CD14-positive monocyte (primary cell): ENCODE results near the gene NAA40. TPM values are rescaled to one million over a fixed set of nuclear protein-coding genes. Genes with fewer than 3 reads are reported as not detected.

Source experiments
- DNase-seq, 3 donors: peaks; one replicate each; pipeline ENCODE4 v3.0.0-alpha.2; 2011 to 2022
- H2AFZ ChIP-seq: 2 replicates; pipeline ENCODE4 v1.6.0; 2012; ENCODE audit warnings: mild to moderate bottlenecking, low read depth, low read length, inconsistent platforms; ENCODE audit not compliant: insufficient read depth, poor library complexity, severe bottlenecking
- H3K27ac ChIP-seq, 2 donors: 1 replicate in 1 of 2; 2 replicates in 1 of 2; pipeline ENCODE4 v1.5.1; 2012 to 2013; ENCODE audit warnings: low read length in 2 of 2, control low read depth in 1 of 2, inconsistent platforms in 1 of 2, low read depth in 1 of 2, mild to moderate bottlenecking in 1 of 2
- H3K27me3 ChIP-seq, 2 donors: one replicate each; pipeline versions ENCODE4 v1.6.0 to v1.6.1; 2011 to 2013; ENCODE audit warnings: low read length in 2 of 2; ENCODE audit not compliant: control insufficient read depth in 2 of 2, insufficient read depth in 2 of 2
- H3K36me3 ChIP-seq, 2 donors: replicated peaks in 1 of 2; 1 replicate in 1 of 2; 2 replicates in 1 of 2; pipeline versions ENCODE4 v1.5.1 to v1.6.1; 2012 to 2013; ENCODE audit warnings: low read length in 2 of 2, control low read depth in 1 of 2, inconsistent platforms in 1 of 2, mild to moderate bottlenecking in 1 of 2; ENCODE audit not compliant: insufficient read depth in 2 of 2, control insufficient read depth in 1 of 2
- H3K4me1 ChIP-seq, 2 donors: 1 replicate in 1 of 2; 2 replicates in 1 of 2; pipeline versions ENCODE4 v1.5.1 to v1.6.1; 2012 to 2013; ENCODE audit warnings: low read length in 2 of 2, control low read depth in 1 of 2, inconsistent platforms in 1 of 2, mild to moderate bottlenecking in 1 of 2, moderate library complexity in 1 of 2; ENCODE audit not compliant: insufficient read depth in 2 of 2, control insufficient read depth in 1 of 2
- H3K4me2 ChIP-seq: replicated peaks from 2 replicates; pipeline ENCODE3; 2012; ENCODE audit warnings: low read length, moderate library complexity, mild to moderate bottlenecking; ENCODE audit not compliant: poor library complexity, severe bottlenecking; ENCODE audit errors: extremely low read depth
- H3K4me3 ChIP-seq, 3 experiments: fragments of 200-600 bp in 1 of 3; sonication (generic) in 1 of 3; replicated peaks in 1 of 3; 1 replicate in 2 of 3; 2 replicates in 1 of 3; pipeline ENCODE4 v1.5.1; 2011 to 2013; ENCODE audit warnings: low read length in 3 of 3, mild to moderate bottlenecking in 3 of 3, control low read depth in 2 of 3, low read depth in 2 of 3, inconsistent platforms in 1 of 3, moderate library complexity in 1 of 3
- H3K79me2 ChIP-seq: 2 replicates; pipeline ENCODE4 v1.6.0; 2012; ENCODE audit warnings: mild to moderate bottlenecking, control low read depth, inconsistent platforms, low read length, moderate library complexity; ENCODE audit not compliant: insufficient read depth
- H3K9ac ChIP-seq: 2 replicates; pipeline ENCODE4 v1.6.0; 2017; ENCODE audit warnings: low read length, mild to moderate bottlenecking; ENCODE audit not compliant: insufficient read depth, poor library complexity, severe bottlenecking
- H3K9me3 ChIP-seq, 2 donors: replicated peaks in 1 of 2; 1 replicate in 1 of 2; 2 replicates in 1 of 2; pipeline versions ENCODE4 v1.5.1 to v1.6.1; 2012 to 2013; ENCODE audit warnings: low read length in 2 of 2, control low read depth in 1 of 2; ENCODE audit not compliant: control insufficient read depth in 1 of 2, insufficient read depth in 1 of 2
- H4K20me1 ChIP-seq: 2 replicates; pipeline ENCODE4 v1.6.0; 2012; ENCODE audit warnings: mild to moderate bottlenecking, low read length, control low read depth, moderate library complexity; ENCODE audit not compliant: insufficient read depth
- H3K27ac Mint-ChIP-seq, 7 donors: one replicate each; pipeline ENCODE4 v1.8.0; 2020; ENCODE audit warnings: mild to moderate bottlenecking in 7 of 7, mixed read lengths in 7 of 7, moderate library complexity in 6 of 7, inconsistent platforms in 2 of 7
- H3K27me3 Mint-ChIP-seq, 3 donors: one replicate each; pipeline ENCODE4 v1.8.0; 2021 to 2022; ENCODE audit warnings: low read depth in 3 of 3, mild to moderate bottlenecking in 3 of 3, mixed read lengths in 3 of 3, moderate library complexity in 3 of 3, inconsistent platforms in 1 of 3
- H3K36me3 Mint-ChIP-seq, 2 donors: one replicate each; pipeline ENCODE4 v1.8.0; 2020; ENCODE audit warnings: mixed read lengths in 2 of 2, inconsistent platforms in 1 of 2, mild to moderate bottlenecking in 1 of 2
- H3K4me1 Mint-ChIP-seq: one replicate; pipeline ENCODE4 v1.8.0; 2020; ENCODE audit warnings: mild to moderate bottlenecking, mixed read lengths
- H3K4me3 Mint-ChIP-seq, 2 donors: one replicate each; pipeline ENCODE4 v1.8.0; 2020; ENCODE audit warnings: mild to moderate bottlenecking in 2 of 2, mixed read lengths in 2 of 2, moderate library complexity in 1 of 2
- H3K9me3 Mint-ChIP-seq, 7 donors: one replicate each; pipeline ENCODE4 v1.8.0; 2020 to 2022; ENCODE audit warnings: mixed read lengths in 7 of 7, mild to moderate bottlenecking in 6 of 7, moderate library complexity in 6 of 7, inconsistent platforms in 2 of 7
- CTCF ChIP-seq: fragments of 200-600 bp; IDR thresholded peaks from one replicate; pipeline ENCODE4 v1.8.0; 2022; ENCODE audit warnings: antibody characterized with exemption, mild to moderate bottlenecking
- WGBS: methylation state at CpG from one replicate; pipeline ENCODE4 v1.1.5; 2013; ENCODE audit warnings: missing lambda C conversion rate; ENCODE audit not compliant: insufficient coverage; 5-methylcytosine and 5-hydroxymethylcytosine counted together
- intact Hi-C, 2 donors: fragments of 100-400 bp; cut with micrococcal nuclease; formaldehyde crosslinking; loops; one replicate each; pipeline versions ENCODE4 v1.15.0 to v1.15.1; 2023
- polyA plus RNA-seq, 3 donors: library from polyadenylated mRNA; depleted of rRNA in 1 of 3; unstranded in 2 of 3; stranded (reverse) in 1 of 3; fragments of 300-500 nt in 2 of 3; fragments of >200 nt in 1 of 3; fragmentation: Illumina TruSeq in 2 of 3; gene quantifications; 1 replicate in 2 of 3; 2 replicates in 1 of 3; pipeline ENCODE4 v1.2.3, GENCODE V29; 2012 to 2021

The NAA40 gene
- polyA plus RNA-seq, 3 donors: 1.5 to 14.5 (median 1.6) TPM

DNA sequence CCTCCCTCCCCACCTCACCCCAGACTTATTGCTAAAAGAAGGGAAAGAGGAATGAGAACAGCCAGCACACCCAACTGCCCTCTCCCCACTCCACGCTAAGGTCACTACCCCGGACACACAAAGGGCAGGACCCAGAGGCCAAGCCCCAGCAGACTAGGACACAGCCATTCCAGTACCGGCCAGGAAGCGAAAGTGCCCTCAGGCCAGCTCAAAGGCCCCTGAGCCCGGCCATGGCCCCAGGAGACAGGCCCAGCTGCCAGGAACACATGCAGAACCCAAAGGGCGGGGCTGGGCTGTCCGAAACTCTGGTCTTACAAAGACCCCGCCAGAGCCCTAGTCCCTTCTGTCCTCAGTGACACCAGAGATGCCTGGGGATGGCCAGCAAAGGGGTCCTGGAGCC lies 27.4 kb upstream of the NAA40 start:
- Histone ChIP-seq H2AFZ (no peak overlapping the region), H3K4me2 (no peak overlapping the region), H3K9me3 (no peaks in the 10 kb centered on the region), H3K27ac (no peak overlapping the region), H3K27me3 (peaks cover 6 to 18% of the 10 kb centered on the region in 2 donors), H3K36me3 (peaks cover 36 to 41% of the 10 kb centered on the region in 2 donors), H3K4me1 (peaks cover 7 to 8% of the 10 kb centered on the region in 2 donors), H3K4me3 (no peak overlapping the region), H3K9ac (no peak overlapping the region), H4K20me1 (peaks cover 82% of the 10 kb centered on the region), H3K79me2 (peaks cover 5% of the 10 kb centered on the region)
- H3K4me3 Mint-ChIP-seq: no peak overlapping the region
- intact Hi-C loops: no loop called here
- peaks cover 0 to 4% (median 0%) of the 10 kb centered on the region in 7 donors for H3K9me3 Mint-ChIP-seq
- no peak for TF ChIP-seq CTCF
- WGBS: 95% methylated on average over 6 of the region's 8 CpGs
- H3K27me3 Mint-ChIP-seq: peaks cover 14 to 29% (median 22%) of the 10 kb centered on the region in 3 donors
- peaks cover 20 to 42% of the 10 kb centered on the region in 2 donors for H3K36me3 Mint-ChIP-seq
- DNase-seq: no peak
- H3K4me1 Mint-ChIP-seq: peaks cover 5% of the 10 kb centered on the region
- no peak overlapping the region for H3K27ac Mint-ChIP-seq

DNA sequence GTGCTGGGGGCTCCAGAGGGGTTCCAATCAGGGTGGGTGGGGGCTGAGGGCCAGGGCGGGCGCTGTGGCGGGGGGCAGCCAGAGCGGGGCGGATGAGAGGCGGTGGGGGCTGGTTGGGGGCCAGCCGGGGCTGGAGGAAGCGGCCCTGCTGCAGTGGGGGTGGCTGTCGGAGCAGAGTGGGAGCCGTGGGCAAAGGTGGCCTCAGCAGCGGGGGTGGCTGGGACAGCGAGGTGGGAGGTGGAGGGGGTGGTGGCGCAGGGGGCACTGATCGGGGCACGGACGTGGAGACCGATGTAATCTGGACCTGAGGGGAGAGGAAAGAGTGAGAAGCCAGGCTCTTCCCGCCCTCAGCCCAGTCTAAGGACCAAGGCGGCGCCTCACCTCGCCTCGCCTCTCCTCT lies 26.9 kb upstream of the NAA40 start:
- DNase-seq: no peak
- Histone ChIP-seq H3K4me1 (peaks cover 10 to 11% of the 10 kb centered on the region in 2 donors), H3K4me2 (no peak overlapping the region), H3K79me2 (peaks cover 4% of the 10 kb centered on the region), H2AFZ (no peak overlapping the region), H3K4me3 (no peak overlapping the region), H3K27ac (no peak overlapping the region), H4K20me1 (peaks cover 78% of the 10 kb centered on the region), H3K36me3 (peaks cover 35 to 39% of the 10 kb centered on the region in 2 donors), H3K27me3 (peaks cover 6 to 21% of the 10 kb centered on the region in 2 donors), H3K9me3 (no peaks in the 10 kb centered on the region), H3K9ac (no peak overlapping the region)
- H3K4me3 Mint-ChIP-seq: no peak overlapping the region
- H3K4me1 Mint-ChIP-seq: peaks cover 6% of the 10 kb centered on the region
- TF ChIP-seq CTCF: no peak
- peaks cover 14 to 30% (median 23%) of the 10 kb centered on the region in 3 donors for H3K27me3 Mint-ChIP-seq
- intact Hi-C loops: no loop called here
- peaks cover 18 to 38% of the 10 kb centered on the region in 2 donors for H3K36me3 Mint-ChIP-seq
- WGBS: 89% methylated on average over 9 of the region's 22 CpGs
- H3K27ac Mint-ChIP-seq: peak overlapping the region in 1 of 7 donors; percentile 60
- peaks cover 0 to 4% (median 0%) of the 10 kb centered on the region in 7 donors for H3K9me3 Mint-ChIP-seq
